ENCODE measurements around the gene HASPIN.

DNA sequence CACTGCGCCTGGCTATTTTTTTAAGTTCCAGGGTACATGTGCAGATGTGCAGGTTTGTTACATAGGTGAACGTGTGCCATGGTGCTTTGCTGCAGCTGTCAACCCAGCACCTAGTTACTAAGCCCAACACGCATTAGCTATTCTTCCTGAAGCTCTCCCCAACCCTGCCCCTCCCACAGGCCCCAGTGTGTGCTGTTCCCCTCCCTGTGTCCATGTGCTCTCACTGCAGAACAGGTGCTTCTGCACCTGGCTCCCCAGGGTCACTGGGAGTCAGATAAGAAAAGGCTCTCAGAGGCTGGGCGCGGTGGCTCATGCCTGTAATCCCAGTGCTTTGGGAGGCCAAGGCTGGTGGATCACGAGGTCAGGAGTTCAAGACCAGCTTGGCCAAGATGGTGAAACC, 6.2 kb downstream of the HASPIN start:
- TF ChIP-seq, protein P1, sequence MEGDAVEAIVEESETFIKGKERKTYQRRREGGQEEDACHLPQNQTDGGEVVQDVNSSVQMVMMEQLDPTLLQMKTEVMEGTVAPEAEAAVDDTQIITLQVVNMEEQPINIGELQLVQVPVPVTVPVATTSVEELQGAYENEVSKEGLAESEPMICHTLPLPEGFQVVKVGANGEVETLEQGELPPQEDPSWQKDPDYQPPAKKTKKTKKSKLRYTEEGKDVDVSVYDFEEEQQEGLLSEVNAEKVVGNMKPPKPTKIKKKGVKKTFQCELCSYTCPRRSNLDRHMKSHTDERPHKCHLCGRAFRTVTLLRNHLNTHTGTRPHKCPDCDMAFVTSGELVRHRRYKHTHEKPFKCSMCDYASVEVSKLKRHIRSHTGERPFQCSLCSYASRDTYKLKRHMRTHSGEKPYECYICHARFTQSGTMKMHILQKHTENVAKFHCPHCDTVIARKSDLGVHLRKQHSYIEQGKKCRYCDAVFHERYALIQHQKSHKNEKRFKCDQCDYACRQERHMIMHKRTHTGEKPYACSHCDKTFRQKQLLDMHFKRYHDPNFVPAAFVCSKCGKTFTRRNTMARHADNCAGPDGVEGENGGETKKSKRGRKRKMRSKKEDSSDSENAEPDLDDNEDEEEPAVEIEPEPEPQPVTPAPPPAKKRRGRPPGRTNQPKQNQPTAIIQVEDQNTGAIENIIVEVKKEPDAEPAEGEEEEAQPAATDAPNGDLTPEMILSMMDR (IDR thresholded peaks at IDR 0.05 in 8 of 11, conservative IDR thresholded peaks at IDR 0.05 in 3 of 11), result no peak
- no peak for TF ChIP-seq POLR2A (IDR thresholded peaks at IDR 0.05)

All from spleen (tissue), 7 donors.